ENCODE data around the gene ERFE. TPM values are rescaled to one million over a fixed set of nuclear protein-coding genes. Genes with fewer than 3 reads are reported as not detected.

ERFE gene
- total and polyA plus RNA-seq, 2 donors (not counting 3 experiments of a cell fraction or from before 2014, with no cell fraction given), result 0.65 to 1.2 TPM

- no peak for TF ChIP-seq JUN (IDR thresholded peaks at IDR 0.05; ENCODE audit: borderline replicate concordance, insufficient read depth, insufficient read length, low read depth)
- TF ChIP-seq CTCF (IDR thresholded peaks at IDR 0.05; ENCODE audit: extremely low read depth in 1 of 2, insufficient read depth in 1 of 2, low read depth in 1 of 2, low read length in 2 of 2), result no peak
- no peak for TF ChIP-seq MYC (IDR thresholded peaks at IDR 0.05; ENCODE audit: low read depth, low read length)
- TF ChIP-seq FOS (IDR thresholded peaks at IDR 0.05; ENCODE audit: borderline replicate concordance, insufficient read depth, low read length), result no peak
- TF ChIP-seq POLR2A (IDR thresholded peaks at IDR 0.05; ENCODE audit: low read depth, low read length), result no peak
- no peak for TF ChIP-seq MAX (IDR thresholded peaks at IDR 0.05; ENCODE audit: insufficient read depth, insufficient read length)
- H3K9ac ChIP-seq (replicated peaks; ENCODE audit: extremely low read depth, insufficient read depth, low read length), result no peak overlapping the region
- H3K79me2 ChIP-seq (ENCODE audit: control insufficient read depth, insufficient read depth, low read length), result no peaks in the 10 kb centered on the region
- no peaks in the 10 kb centered on the region for H3K9me3 ChIP-seq (replicated peaks; ENCODE audit: control insufficient read depth, insufficient read depth, low read length)
- H3K4me3 ChIP-seq (replicated peaks in 1 of 3; ENCODE audit: insufficient read depth in 1 of 3, low read depth in 1 of 3, low read length in 3 of 3), result no peak overlapping the region
- intact Hi-C loops (cut with micrococcal nuclease) (no loop called here), dilution Hi-C loops (cut with MboI; ENCODE audit: extremely low pct_ligation_motif_present, low sequenced_read_pairs) (no loop called here)
- POLR2A ChIA-PET, result no interaction called here
- H4K20me1 ChIP-seq (replicated peaks; ENCODE audit: control insufficient read depth, extremely low read depth, insufficient read depth, low read length), result no peaks in the 10 kb centered on the region
- no peaks in the 10 kb centered on the region for H3K4me1 ChIP-seq (ENCODE audit: control insufficient read depth, extremely low read depth, insufficient read depth, low read length)
- no peak overlapping the region for H3K4me2 ChIP-seq (ENCODE audit: insufficient read depth, low read length)
- H3K9me1 ChIP-seq (replicated peaks; ENCODE audit: control insufficient read depth, extremely low read depth, insufficient read depth, low read length), result no peaks in the 10 kb centered on the region
- H3K36me3 ChIP-seq (ENCODE audit: control insufficient read depth in 2 of 2, extremely low read depth in 1 of 2, insufficient read depth in 2 of 2, low read length in 2 of 2), result peaks cover 16 to 46% of the 10 kb centered on the region in 2 experiments
- no TSS peak for BruUV-seq (replicated peaks)
- no peaks in the 10 kb centered on the region for H3K27me3 ChIP-seq (ENCODE audit: control insufficient read depth in 2 of 2, insufficient read depth in 2 of 2, low read length in 2 of 2)
- no peak overlapping the region for H2AFZ ChIP-seq (ENCODE audit: low read depth, low read length)
- CTCF ChIA-PET, result no interaction called here
- FAIRE-seq (no peak), DNase-seq (ENCODE audit: low read depth, low spot score) (no peak)
- H3K27ac ChIP-seq (ENCODE audit: insufficient read depth, low read depth, low read length), result no peak overlapping the region
Observed at GRCh38 chr2:238182362-238182761, 23.6 kb downstream of the ERFE start.

GRCh38 chr2:238183821-238184220 is 25.1 kb downstream of the ERFE start:
- no peak overlapping the region for H3K9ac ChIP-seq (replicated peaks; ENCODE audit: extremely low read depth, insufficient read depth, low read length)
- FAIRE-seq (no peak), DNase-seq (ENCODE audit: low read depth, low spot score) (no peak)
- H3K9me1 ChIP-seq (replicated peaks; ENCODE audit: control insufficient read depth, extremely low read depth, insufficient read depth, low read length), result no peaks in the 10 kb centered on the region
- no peaks in the 10 kb centered on the region for H3K4me1 ChIP-seq (ENCODE audit: control insufficient read depth, extremely low read depth, insufficient read depth, low read length)
- no peaks in the 10 kb centered on the region for H4K20me1 ChIP-seq (replicated peaks; ENCODE audit: control insufficient read depth, extremely low read depth, insufficient read depth, low read length)
- intact Hi-C loops (cut with micrococcal nuclease), result no loop called here
- ChIA-PET POLR2A (no interaction called here), CTCF (no interaction called here)
- dilution Hi-C loops (cut with MboI; ENCODE audit: extremely low pct_ligation_motif_present, low sequenced_read_pairs), result no loop called here
- H3K9me3 ChIP-seq (replicated peaks; ENCODE audit: control insufficient read depth, insufficient read depth, low read length), result no peaks in the 10 kb centered on the region
- no peaks in the 10 kb centered on the region for H3K79me2 ChIP-seq (ENCODE audit: control insufficient read depth, insufficient read depth, low read length)
- no peak overlapping the region for H3K4me3 ChIP-seq (replicated peaks in 1 of 3; ENCODE audit: insufficient read depth in 1 of 3, low read depth in 1 of 3, low read length in 3 of 3)
- H3K27me3 ChIP-seq (ENCODE audit: control insufficient read depth in 2 of 2, insufficient read depth in 2 of 2, low read length in 2 of 2), result no peaks in the 10 kb centered on the region
- TF ChIP-seq POLR2AphosphoS5 (IDR thresholded peaks at IDR 0.05; ENCODE audit: insufficient read depth, low read depth, low read length), result no peak
- no peak for TF ChIP-seq MYC (IDR thresholded peaks at IDR 0.05; ENCODE audit: low read depth, low read length)
- TF ChIP-seq FOS (IDR thresholded peaks at IDR 0.05; ENCODE audit: borderline replicate concordance, insufficient read depth, low read length), result no peak
- TF ChIP-seq POLR2A (IDR thresholded peaks at IDR 0.05; ENCODE audit: low read depth, low read length), result no peak
- no peak overlapping the region for H2AFZ ChIP-seq (ENCODE audit: low read depth, low read length)
- no TSS peak for BruUV-seq (replicated peaks)
- peaks cover 29 to 53% of the 10 kb centered on the region in 2 experiments for H3K36me3 ChIP-seq (ENCODE audit: control insufficient read depth in 2 of 2, extremely low read depth in 1 of 2, insufficient read depth in 2 of 2, low read length in 2 of 2)
- H3K4me2 ChIP-seq (ENCODE audit: insufficient read depth, low read length), result no peak overlapping the region
- no peak overlapping the region for H3K27ac ChIP-seq (ENCODE audit: insufficient read depth, low read depth, low read length)

Data from endothelial cell of umbilical vein (primary cell).